ENCODE measurements around the gene LARGE1.

The LARGE1 gene

DNA sequence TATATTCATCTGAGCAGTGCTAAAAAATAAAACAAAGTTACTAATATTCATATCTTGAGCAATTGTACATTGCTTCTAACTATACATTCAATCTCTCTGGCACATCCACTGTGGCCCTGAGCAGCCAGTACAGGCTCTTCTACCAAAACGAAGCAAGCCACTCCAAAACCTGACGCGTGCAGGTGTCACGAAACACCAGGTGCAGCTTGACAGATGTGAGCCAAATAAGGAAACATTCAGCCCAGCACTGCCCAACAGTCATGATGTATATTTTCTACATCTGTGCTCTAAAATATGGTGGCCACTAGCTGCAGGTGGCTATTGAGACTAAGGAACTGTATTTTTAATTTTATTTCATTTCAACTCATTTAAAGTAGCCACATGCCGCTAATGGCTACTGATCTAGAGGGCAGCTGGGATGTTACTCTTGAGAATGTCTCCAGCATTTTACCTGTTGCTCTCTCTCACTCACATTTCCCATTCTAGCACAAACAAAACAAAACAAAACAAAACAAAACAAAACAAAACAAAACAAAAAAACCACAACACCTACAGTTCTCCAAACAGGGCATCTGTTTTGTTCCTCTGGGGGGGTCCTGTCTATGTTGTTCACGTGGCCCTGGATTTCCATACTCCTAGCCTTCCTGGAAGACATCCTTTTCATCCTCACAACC, 77.7 kb downstream of the LARGE1 start:
- no peak overlapping the region for H3K9ac ChIP-seq (ENCODE audit: low read depth, low read length)
- H3K9me3 ChIP-seq (ENCODE audit: control insufficient read depth, insufficient read depth, low read length): no peaks in the 10 kb centered on the region
- no peaks in the 10 kb centered on the region for H3K27me3 ChIP-seq (ENCODE audit: control insufficient read depth, insufficient read depth, low read length)
- no peak overlapping the region for H3K4me3 ChIP-seq (ENCODE audit: low read depth, low read length)
- peaks cover 54% of the 10 kb centered on the region for H3K4me1 ChIP-seq (ENCODE audit: control insufficient read depth, insufficient read depth, low read length)
- H3K36me3 ChIP-seq (ENCODE audit: control insufficient read depth, insufficient read depth, low read length): no peaks in the 10 kb centered on the region
- H3K27ac ChIP-seq (ENCODE audit: low read depth, low read length): no peak overlapping the region

DNA sequence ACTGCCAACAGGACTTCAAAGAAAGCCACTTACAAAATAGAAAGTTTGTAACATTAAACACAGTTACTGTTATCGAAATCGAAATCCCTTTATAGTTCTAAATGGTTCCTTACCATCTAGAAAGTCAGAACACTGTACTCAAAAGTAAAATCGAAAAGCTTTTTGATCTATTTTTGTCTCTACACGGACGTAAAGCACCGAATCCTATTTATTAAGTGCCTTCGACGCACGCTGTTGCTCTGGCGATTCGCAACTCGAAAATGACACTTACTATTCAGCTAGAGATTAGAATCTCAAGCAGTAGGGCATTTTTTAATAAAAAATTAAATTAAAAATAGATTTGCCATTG, 78.3 kb downstream of the LARGE1 start:
- Histone ChIP-seq H3K4me3 (ENCODE audit: low read depth, low read length) (no peak overlapping the region), H3K9ac (ENCODE audit: low read depth, low read length) (no peak overlapping the region), H3K36me3 (ENCODE audit: control insufficient read depth, insufficient read depth, low read length) (no peaks in the 10 kb centered on the region), H3K27ac (ENCODE audit: low read depth, low read length) (no peak overlapping the region), H3K4me1 (ENCODE audit: control insufficient read depth, insufficient read depth, low read length) (peaks cover 54% of the 10 kb centered on the region), H3K9me3 (ENCODE audit: control insufficient read depth, insufficient read depth, low read length) (no peaks in the 10 kb centered on the region), H3K27me3 (ENCODE audit: control insufficient read depth, insufficient read depth, low read length) (no peaks in the 10 kb centered on the region)

DNA sequence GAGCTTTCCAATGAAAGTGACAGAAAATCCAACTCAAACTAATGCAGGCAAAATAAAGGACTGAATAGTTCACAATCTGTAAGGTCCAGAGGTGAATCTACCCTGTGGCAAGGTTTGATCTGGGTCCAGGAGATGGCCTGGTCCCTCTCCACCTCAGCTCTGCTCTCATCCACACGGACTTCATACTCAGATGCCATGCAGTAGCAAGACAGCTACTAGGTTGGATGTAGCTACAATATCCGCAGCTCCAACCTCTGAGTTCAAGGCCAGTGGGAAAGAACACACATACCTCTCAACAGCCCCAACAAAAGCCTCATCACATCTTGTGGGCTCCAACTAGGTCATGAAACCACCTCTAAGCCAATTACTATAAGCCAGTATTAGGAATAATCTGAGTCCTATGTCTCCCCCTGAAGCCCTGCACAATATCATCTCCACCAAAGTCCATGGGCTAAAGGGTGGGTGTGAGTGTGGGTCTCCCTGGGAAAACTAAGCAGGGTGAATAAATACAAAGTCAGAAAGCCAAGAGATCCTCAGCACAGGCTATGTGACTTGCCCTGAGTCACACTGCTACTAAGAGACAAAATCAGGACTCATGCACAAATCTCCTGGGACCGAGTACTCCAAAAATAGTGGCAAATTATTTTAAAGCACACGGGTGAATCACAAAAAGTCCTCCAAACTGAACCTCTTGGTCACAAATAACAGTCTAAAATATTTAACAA, 78.8 kb downstream of the LARGE1 start:
- no peaks in the 10 kb centered on the region for H3K9me3 ChIP-seq (ENCODE audit: control insufficient read depth, insufficient read depth, low read length)
- no peaks in the 10 kb centered on the region for H3K36me3 ChIP-seq (ENCODE audit: control insufficient read depth, insufficient read depth, low read length)
- H3K27ac ChIP-seq (ENCODE audit: low read depth, low read length): no peak overlapping the region
- H3K4me3 ChIP-seq (ENCODE audit: low read depth, low read length): no peak overlapping the region
- H3K9ac ChIP-seq (ENCODE audit: low read depth, low read length): no peak overlapping the region
- no peaks in the 10 kb centered on the region for H3K27me3 ChIP-seq (ENCODE audit: control insufficient read depth, insufficient read depth, low read length)
- peaks cover 56% of the 10 kb centered on the region for H3K4me1 ChIP-seq (ENCODE audit: control insufficient read depth, insufficient read depth, low read length)

DNA sequence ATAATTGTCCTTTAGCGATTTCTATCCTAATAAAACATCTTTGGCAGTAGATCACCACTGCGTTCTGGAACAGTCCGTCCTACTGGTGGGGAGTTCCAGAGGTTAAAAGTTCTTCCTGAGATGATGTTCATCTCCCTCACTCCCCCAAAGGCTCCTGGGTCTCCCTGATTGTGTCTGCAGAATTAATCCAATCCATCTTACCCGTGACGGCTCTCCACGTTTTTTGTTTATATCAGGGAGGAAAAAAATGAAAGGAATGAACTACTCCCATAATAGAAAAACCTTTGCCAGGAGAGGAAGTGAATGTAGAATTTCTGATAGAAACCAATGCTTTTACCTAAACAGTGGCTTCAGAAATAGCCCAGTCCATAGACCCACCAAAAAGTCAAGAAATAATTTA, 81.6 kb downstream of the LARGE1 start:
- Histone ChIP-seq H3K27me3 (ENCODE audit: control insufficient read depth, insufficient read depth, low read length) (no peaks in the 10 kb centered on the region), H3K4me1 (ENCODE audit: control insufficient read depth, insufficient read depth, low read length) (peaks cover 69% of the 10 kb centered on the region), H3K9me3 (ENCODE audit: control insufficient read depth, insufficient read depth, low read length) (no peaks in the 10 kb centered on the region), H3K36me3 (ENCODE audit: control insufficient read depth, insufficient read depth, low read length) (no peaks in the 10 kb centered on the region), H3K4me3 (ENCODE audit: low read depth, low read length) (no peak overlapping the region), H3K9ac (ENCODE audit: low read depth, low read length) (no peak overlapping the region), H3K27ac (ENCODE audit: low read depth, low read length) (no peak overlapping the region)

DNA sequence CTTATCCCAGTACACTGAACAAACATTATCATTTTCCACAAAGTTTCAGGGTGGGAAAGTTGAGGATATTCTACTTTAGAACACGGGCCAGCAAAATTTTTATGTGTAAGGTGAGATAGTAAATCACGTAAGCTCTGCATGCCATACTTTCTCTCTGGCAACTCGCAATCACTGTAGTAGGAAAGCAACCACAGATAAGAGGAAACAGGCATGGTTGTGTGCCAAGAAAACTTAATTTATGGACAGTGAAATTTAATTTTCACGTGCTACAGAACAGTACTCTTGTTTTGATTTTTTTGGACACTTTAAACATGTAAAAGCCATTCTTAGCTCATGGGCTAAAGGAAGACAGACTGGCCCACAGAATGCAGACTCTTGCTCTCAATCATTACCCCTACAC, 82.5 kb downstream of the LARGE1 start:
- no peak overlapping the region for H3K27ac ChIP-seq (ENCODE audit: low read depth, low read length)
- no peak overlapping the region for H3K4me3 ChIP-seq (ENCODE audit: low read depth, low read length)
- no peaks in the 10 kb centered on the region for H3K27me3 ChIP-seq (ENCODE audit: control insufficient read depth, insufficient read depth, low read length)
- no peaks in the 10 kb centered on the region for H3K9me3 ChIP-seq (ENCODE audit: control insufficient read depth, insufficient read depth, low read length)
- H3K36me3 ChIP-seq (ENCODE audit: control insufficient read depth, insufficient read depth, low read length): no peaks in the 10 kb centered on the region
- H3K4me1 ChIP-seq (ENCODE audit: control insufficient read depth, insufficient read depth, low read length): peaks cover 66% of the 10 kb centered on the region
- no peak overlapping the region for H3K9ac ChIP-seq (ENCODE audit: low read depth, low read length)

DNA sequence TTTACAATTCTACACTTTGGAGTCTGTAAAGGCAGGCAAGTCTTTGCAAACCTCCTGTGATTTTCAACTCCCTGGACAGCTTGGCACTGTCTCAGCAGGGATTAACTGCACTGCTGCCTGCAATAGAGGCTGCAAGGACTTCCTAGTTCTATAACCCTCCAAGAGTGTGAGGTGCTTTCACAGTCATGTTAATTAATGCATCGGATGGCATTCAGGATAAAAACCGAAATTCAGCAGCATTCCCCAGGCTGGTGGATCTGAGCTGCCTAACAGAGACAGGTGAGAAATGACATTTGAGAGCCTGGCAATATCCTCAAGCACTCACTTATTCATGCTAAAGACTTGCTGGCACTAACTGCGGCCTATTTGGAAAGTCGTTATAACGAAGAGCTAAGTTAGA, 85.0 kb downstream of the LARGE1 start:
- H3K9ac ChIP-seq (ENCODE audit: low read depth, low read length): no peak overlapping the region
- H3K36me3 ChIP-seq (ENCODE audit: control insufficient read depth, insufficient read depth, low read length): no peaks in the 10 kb centered on the region
- peak overlapping the region; percentile 59 for H3K27ac ChIP-seq (ENCODE audit: low read depth, low read length)
- H3K4me1 ChIP-seq (ENCODE audit: control insufficient read depth, insufficient read depth, low read length): peaks cover 64% of the 10 kb centered on the region
- H3K27me3 ChIP-seq (ENCODE audit: control insufficient read depth, insufficient read depth, low read length): no peaks in the 10 kb centered on the region
- no peak overlapping the region for H3K4me3 ChIP-seq (ENCODE audit: low read depth, low read length)
- no peaks in the 10 kb centered on the region for H3K9me3 ChIP-seq (ENCODE audit: control insufficient read depth, insufficient read depth, low read length)

DNA sequence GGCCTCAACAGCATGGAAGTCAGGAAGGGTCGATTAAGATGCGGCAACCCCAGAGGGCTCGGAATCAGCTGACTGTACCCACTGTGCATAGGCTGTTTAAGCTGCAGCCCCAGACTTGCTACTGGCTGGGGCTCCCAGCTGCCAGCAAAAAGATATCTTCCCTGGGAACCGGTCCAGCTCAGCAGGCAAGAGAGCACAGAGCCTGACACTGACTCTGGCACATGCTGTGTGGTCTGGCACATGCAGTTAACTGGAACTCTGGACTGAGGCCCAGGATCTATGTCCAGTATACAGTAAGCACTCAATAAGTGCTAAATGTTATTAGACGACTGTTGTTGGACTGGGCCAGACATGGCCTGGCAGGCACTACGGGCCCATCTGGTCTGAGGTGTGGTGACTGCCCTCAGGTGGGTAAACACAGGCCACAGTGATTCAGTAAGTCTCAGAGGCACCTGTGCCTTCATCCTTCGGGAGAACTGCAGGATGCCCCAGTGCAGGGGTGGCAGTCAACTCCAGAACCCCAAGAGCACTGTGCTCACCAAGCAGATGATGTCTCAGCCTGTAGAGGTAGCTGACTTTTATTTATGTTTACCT, 87.6 kb downstream of the LARGE1 start:
- Histone ChIP-seq H3K4me3 (ENCODE audit: low read depth, low read length) (no peak overlapping the region), H3K27me3 (ENCODE audit: control insufficient read depth, insufficient read depth, low read length) (no peaks in the 10 kb centered on the region), H3K9me3 (ENCODE audit: control insufficient read depth, insufficient read depth, low read length) (no peaks in the 10 kb centered on the region), H3K4me1 (ENCODE audit: control insufficient read depth, insufficient read depth, low read length) (peaks cover 55% of the 10 kb centered on the region), H3K9ac (ENCODE audit: low read depth, low read length) (no peak overlapping the region), H3K27ac (ENCODE audit: low read depth, low read length) (no peak overlapping the region), H3K36me3 (ENCODE audit: control insufficient read depth, insufficient read depth, low read length) (no peaks in the 10 kb centered on the region)

DNA sequence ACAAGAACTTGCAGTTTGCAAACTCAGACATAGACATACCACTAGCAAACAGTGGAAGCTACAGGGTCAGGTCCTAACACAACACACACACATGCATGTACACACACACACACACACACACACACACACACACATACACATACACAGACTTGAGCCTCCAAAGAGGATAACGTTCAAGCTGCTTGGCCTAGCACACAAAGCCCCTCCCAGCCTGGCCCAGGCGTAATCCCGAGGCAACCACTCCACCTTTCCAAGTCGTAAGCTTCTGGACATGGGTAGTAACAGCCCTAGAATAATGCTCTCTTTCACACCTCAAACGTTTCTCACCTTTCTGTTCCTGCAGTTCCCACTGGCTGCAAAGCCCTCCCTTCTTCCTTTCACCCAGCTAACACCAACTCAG, 88.6 kb downstream of the LARGE1 start:
- no peak overlapping the region for H3K27ac ChIP-seq (ENCODE audit: low read depth, low read length)
- H3K27me3 ChIP-seq (ENCODE audit: control insufficient read depth, insufficient read depth, low read length): no peaks in the 10 kb centered on the region
- no peak overlapping the region for H3K9ac ChIP-seq (ENCODE audit: low read depth, low read length)
- no peak overlapping the region for H3K4me3 ChIP-seq (ENCODE audit: low read depth, low read length)
- no peaks in the 10 kb centered on the region for H3K9me3 ChIP-seq (ENCODE audit: control insufficient read depth, insufficient read depth, low read length)
- H3K4me1 ChIP-seq (ENCODE audit: control insufficient read depth, insufficient read depth, low read length): peaks cover 47% of the 10 kb centered on the region
- no peaks in the 10 kb centered on the region for H3K36me3 ChIP-seq (ENCODE audit: control insufficient read depth, insufficient read depth, low read length)

DNA sequence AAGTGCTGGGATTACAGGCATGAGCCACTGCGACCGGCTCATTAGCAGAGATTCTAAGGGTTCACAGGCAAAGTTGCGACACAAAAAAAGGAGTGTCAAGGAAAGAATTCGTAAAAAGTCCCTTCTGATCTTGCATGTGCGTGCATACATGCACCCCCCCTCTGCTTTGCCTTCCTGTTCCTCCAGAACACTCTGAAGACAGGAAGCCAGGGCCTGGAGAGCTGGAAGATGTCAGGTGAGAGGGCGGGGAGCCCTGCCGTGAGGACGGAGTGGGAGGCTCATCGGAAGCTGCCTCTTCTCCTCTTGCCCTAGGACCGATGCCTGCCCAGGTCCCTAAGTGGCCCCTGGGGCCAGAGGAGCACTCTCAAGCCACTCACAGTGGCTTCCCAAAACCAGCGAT, 89.1 kb downstream of the LARGE1 start:
- Histone ChIP-seq H3K4me3 (ENCODE audit: low read depth, low read length) (no peak overlapping the region), H3K4me1 (ENCODE audit: control insufficient read depth, insufficient read depth, low read length) (peaks cover 42% of the 10 kb centered on the region)

DNA sequence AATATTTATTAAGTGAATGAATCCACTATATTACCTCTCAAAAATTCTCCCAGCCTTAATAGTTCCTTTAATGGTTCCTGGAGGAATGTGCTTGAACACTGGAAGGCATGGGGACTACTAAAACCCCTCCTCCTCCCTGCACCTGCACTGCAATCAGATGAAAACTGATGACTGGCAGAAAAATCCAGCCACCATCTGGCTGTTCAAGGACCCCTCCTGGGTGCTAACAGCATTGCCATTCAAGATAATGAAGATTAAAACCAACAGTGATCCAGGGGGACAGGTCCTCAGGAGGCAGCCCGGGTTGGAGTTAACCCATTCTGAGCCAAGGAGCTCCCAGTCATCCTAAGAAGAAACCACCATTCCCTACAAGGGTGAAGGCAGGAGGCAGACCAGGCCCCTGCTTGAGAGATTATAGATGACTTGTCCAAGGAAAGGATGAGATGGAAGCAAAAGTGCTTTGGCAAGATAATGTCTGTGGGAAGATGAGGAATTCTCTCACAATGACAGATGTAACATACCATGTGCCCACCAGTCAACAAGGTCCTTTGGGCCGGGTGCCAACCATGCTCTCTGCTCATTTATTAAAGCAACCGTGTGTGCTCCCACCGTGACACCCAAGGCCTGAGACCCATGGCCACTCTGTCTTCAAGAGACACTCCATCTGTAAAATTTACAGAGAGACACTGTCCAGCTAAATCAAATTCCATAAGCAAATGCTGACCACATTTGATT, 90.6 kb downstream of the LARGE1 start:
- no peaks in the 10 kb centered on the region for H3K27me3 ChIP-seq (ENCODE audit: control insufficient read depth, insufficient read depth, low read length)
- H3K9me3 ChIP-seq (ENCODE audit: control insufficient read depth, insufficient read depth, low read length): no peaks in the 10 kb centered on the region
- no peak overlapping the region for H3K27ac ChIP-seq (ENCODE audit: low read depth, low read length)
- H3K9ac ChIP-seq (ENCODE audit: low read depth, low read length): no peak overlapping the region
- no peak overlapping the region for H3K4me3 ChIP-seq (ENCODE audit: low read depth, low read length)
- no peaks in the 10 kb centered on the region for H3K36me3 ChIP-seq (ENCODE audit: control insufficient read depth, insufficient read depth, low read length)
- peaks cover 39% of the 10 kb centered on the region for H3K4me1 ChIP-seq (ENCODE audit: control insufficient read depth, insufficient read depth, low read length)

More for the DNA sequence above, 89.1 kb downstream of the LARGE1 start:
- H3K27me3 ChIP-seq (ENCODE audit: control insufficient read depth, insufficient read depth, low read length): no peaks in the 10 kb centered on the region
- H3K9me3 ChIP-seq (ENCODE audit: control insufficient read depth, insufficient read depth, low read length): no peaks in the 10 kb centered on the region
- H3K27ac ChIP-seq (ENCODE audit: low read depth, low read length): no peak overlapping the region
- H3K9ac ChIP-seq (ENCODE audit: low read depth, low read length): no peak overlapping the region
- H3K36me3 ChIP-seq (ENCODE audit: control insufficient read depth, insufficient read depth, low read length): no peaks in the 10 kb centered on the region

DNA sequence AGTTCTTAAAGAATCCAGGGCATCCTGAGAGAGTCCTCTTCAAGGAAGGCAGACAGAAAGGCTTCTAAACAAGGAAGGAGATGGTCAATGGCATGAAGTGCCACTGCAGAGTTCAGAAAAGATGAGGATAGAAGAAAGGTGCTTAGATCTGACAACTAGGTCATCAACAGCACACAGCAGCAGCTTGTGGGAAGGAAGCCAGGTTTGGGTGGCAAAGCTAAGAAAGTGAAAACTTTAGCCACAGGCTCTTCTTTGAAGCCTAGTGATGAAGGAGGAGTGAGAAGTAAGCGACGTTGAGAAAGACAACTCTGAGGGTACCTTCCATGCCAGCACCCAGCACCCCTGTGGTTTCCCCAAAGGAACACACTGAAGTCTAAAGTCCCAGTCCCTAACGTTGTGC, 92.0 kb downstream of the LARGE1 start:
- Histone ChIP-seq H3K27me3 (ENCODE audit: control insufficient read depth, insufficient read depth, low read length) (no peaks in the 10 kb centered on the region), H3K36me3 (ENCODE audit: control insufficient read depth, insufficient read depth, low read length) (no peaks in the 10 kb centered on the region), H3K9ac (ENCODE audit: low read depth, low read length) (no peak overlapping the region), H3K4me3 (ENCODE audit: low read depth, low read length) (no peak overlapping the region), H3K9me3 (ENCODE audit: control insufficient read depth, insufficient read depth, low read length) (no peaks in the 10 kb centered on the region), H3K4me1 (ENCODE audit: control insufficient read depth, insufficient read depth, low read length) (peaks cover 39% of the 10 kb centered on the region), H3K27ac (ENCODE audit: low read depth, low read length) (no peak overlapping the region)
